HL-60 (cell line): Measurements from ENCODE around the gene PIGT.

Experiments used
- DNase-seq, 2 experiments: peaks; one replicate each; pipeline ENCODE4 v3.0.0-alpha.2; 2010 to 2020; ENCODE audit warnings: low read depth in 1 of 2, low spot score in 1 of 2
- H3K27ac ChIP-seq: fragments of 250-450 bp; sonication (Bioruptor Pico); replicated peaks from 2 replicates; pipeline ENCODE4 v1.5.1; 2020; ENCODE audit warnings: mild to moderate bottlenecking, moderate library complexity
- H3K27me3 ChIP-seq: fragments of 250-450 bp; sonication (Bioruptor Pico); 2 replicates; pipeline ENCODE4 v1.5.1; 2021; ENCODE audit warnings: mild to moderate bottlenecking, moderate library complexity; ENCODE audit not compliant: insufficient read depth, poor library complexity, severe bottlenecking
- H3K4me3 ChIP-seq: replicated peaks from 2 replicates; pipeline ENCODE4 v1.5.1; 2011; ENCODE audit warnings: mild to moderate bottlenecking, control low read depth, low read length; ENCODE audit not compliant: insufficient read depth
- CTCF ChIP-seq: IDR thresholded peaks from one replicate; pipeline ENCODE4 v1.5.1; 2011; ENCODE audit warnings: low read length, control low read depth, inconsistent platforms; ENCODE audit not compliant: insufficient read depth
- GABPA ChIP-seq: IDR thresholded peaks from 2 replicates; pipeline ENCODE4 v1.6.1; 2012; ENCODE audit warnings: low read depth
- POLR2AphosphoS5 ChIP-seq: IDR thresholded peaks from 2 replicates; pipeline ENCODE4 v1.6.1; 2012; ENCODE audit warnings: low read depth
- REST ChIP-seq: IDR thresholded peaks from 2 replicates; pipeline ENCODE4 v1.6.1; 2012; ENCODE audit warnings: low read depth; ENCODE audit not compliant: insufficient replicate concordance
- SPI1 ChIP-seq: IDR thresholded peaks from 2 replicates; pipeline ENCODE4 v1.6.1; 2012; ENCODE audit warnings: low read depth, mild to moderate bottlenecking, borderline replicate concordance

PIGT gene

GRCh38 chr20:45410887-45411286 lies 5.1 kb upstream of the PIGT start:
- no peak overlapping the region for H3K27ac ChIP-seq
- H3K4me3 ChIP-seq, result no peak overlapping the region
- no peaks in the 10 kb centered on the region for H3K27me3 ChIP-seq
- TF ChIP-seq POLR2AphosphoS5, result no peak
- no peak for TF ChIP-seq SPI1
- no peak for TF ChIP-seq GABPA
- TF ChIP-seq CTCF, result no peak
- no peak for TF ChIP-seq REST
- no peak for DNase-seq

GRCh38 chr20:45412653-45413052 lies 3.3 kb upstream of the PIGT start:
- DNase-seq, result no peak
- TF ChIP-seq GABPA (no peak), REST (no peak), POLR2AphosphoS5 (no peak), CTCF (no peak), SPI1 (no peak)
- H3K4me3 ChIP-seq, result no peak overlapping the region
- H3K27ac ChIP-seq, result no peak overlapping the region
- H3K27me3 ChIP-seq, result no peaks in the 10 kb centered on the region

- H3K27ac ChIP-seq, result no peak overlapping the region
- H3K4me3 ChIP-seq, result no peak overlapping the region
- DNase-seq, result no peak
- TF ChIP-seq POLR2AphosphoS5, result no peak
- TF ChIP-seq REST, result no peak
- no peak for TF ChIP-seq GABPA
- TF ChIP-seq SPI1, result no peak
- TF ChIP-seq CTCF, result no peak
- no peaks in the 10 kb centered on the region for H3K27me3 ChIP-seq
Measured at GRCh38 chr20:45413479-45413878, 2.5 kb upstream of the PIGT start.
